Measurements from ENCODE around the gene NRIP2. TPM values are rescaled to one million over a fixed set of nuclear protein-coding genes. Genes with fewer than 3 reads are reported as not detected.
A peak's percentile ranks its signal among the peaks of the same experiment; 100 is the strongest.

Gene NRIP2
- total RNA-seq, 1 experiment from 2014 or later = not detected

DNA sequence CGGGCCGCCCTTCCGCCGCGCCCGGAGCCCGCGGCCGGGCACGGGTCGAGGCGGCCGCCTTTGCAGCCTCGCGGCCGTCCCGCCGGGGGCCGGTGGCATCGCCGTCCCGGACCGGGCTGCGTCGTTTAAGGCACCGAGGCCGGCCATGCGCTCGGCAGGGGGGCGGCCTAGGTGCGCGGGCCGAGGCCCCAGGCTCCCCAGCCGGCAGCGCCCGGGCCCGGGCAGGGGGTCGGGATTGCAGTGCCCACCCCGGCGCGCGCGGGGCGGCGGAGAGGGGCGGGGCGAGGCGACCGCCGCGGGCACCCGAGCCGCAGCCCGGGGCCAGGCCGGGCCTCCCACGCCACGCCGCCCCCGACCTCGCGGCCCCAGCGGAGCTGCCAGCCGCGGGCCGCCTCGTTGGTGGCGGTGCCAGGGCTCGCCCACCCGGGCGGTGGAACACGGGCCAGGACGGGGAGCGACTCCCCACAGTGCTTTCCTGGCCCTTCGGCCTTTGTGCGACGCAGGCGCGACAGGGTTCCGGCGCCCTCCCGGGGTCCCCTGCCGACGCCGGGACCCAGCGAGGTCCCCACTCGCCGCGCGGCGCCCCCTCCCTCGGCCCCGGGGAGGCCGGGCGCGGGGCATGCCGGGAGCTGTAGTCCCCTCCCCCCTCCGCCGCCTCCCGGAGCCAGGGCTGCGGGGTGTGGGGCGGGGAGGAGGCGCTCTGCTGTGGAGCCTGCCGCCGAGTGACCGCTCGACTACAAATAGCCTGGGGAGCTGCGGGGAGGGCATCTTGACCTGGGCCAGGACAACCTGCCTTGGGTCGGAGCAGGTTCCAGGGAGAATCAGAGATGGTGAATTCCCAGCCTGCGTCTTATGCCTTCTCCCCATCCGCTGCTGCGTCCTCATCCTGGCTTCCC, 39.3 kb downstream of the NRIP2 start:
- Histone ChIP-seq H3K4me3 (peak overlapping the region; percentile 60), H3K4me1 (replicated peaks; ENCODE audit: insufficient read depth) (peaks cover 8% of the 10 kb centered on the region), H2AFZ (peak overlapping the region; percentile 80), H3K79me2 (ENCODE audit: low read depth) (peaks cover 29% of the 10 kb centered on the region), H3K9me3 (ENCODE audit: insufficient read depth, low read depth) (no peaks in the 10 kb centered on the region), H3F3A (ENCODE audit: insufficient read depth, low read depth) (peaks cover 41% of the 10 kb centered on the region; the same call in 1 of the 2 replicates), H3K27ac (no peak overlapping the region), H3K9me2 (ENCODE audit: insufficient read depth) (no peaks in the 10 kb centered on the region), H3K27me3 (ENCODE audit: insufficient read depth, low read depth) (no peaks in the 10 kb centered on the region), H4K20me1 (ENCODE audit: insufficient read depth) (peaks cover 41% of the 10 kb centered on the region), H3K36me3 (ENCODE audit: low read depth) (peaks cover 37% of the 10 kb centered on the region), H3K4me2 (peak overlapping the region; percentile 84)
- no peak for TF ChIP-seq EZH2 (IDR thresholded peaks at IDR 0.05; ENCODE audit: low read depth)
- TF ChIP-seq, protein P1, sequence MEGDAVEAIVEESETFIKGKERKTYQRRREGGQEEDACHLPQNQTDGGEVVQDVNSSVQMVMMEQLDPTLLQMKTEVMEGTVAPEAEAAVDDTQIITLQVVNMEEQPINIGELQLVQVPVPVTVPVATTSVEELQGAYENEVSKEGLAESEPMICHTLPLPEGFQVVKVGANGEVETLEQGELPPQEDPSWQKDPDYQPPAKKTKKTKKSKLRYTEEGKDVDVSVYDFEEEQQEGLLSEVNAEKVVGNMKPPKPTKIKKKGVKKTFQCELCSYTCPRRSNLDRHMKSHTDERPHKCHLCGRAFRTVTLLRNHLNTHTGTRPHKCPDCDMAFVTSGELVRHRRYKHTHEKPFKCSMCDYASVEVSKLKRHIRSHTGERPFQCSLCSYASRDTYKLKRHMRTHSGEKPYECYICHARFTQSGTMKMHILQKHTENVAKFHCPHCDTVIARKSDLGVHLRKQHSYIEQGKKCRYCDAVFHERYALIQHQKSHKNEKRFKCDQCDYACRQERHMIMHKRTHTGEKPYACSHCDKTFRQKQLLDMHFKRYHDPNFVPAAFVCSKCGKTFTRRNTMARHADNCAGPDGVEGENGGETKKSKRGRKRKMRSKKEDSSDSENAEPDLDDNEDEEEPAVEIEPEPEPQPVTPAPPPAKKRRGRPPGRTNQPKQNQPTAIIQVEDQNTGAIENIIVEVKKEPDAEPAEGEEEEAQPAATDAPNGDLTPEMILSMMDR (conservative IDR thresholded peaks at IDR 0.05) = no peak
- intact Hi-C loops (cut with micrococcal nuclease; ENCODE audit: unreplicated experiment) = loop anchor here (1.0 kb wide), 1 partner anchor 17 kb away; the partner anchor contains the start of gene ITFG2
- CTCF ChIA-PET = interaction anchor here (0.6 to 1.3 kb wide), 2 partner anchors 18 to 90 kb away, joined by 3 to 21 read pairs; no protein-coding TSS in a partner anchor
- POLR2A ChIA-PET (ENCODE audit: unreplicated experiment) = interaction anchor here (0.6 to 0.8 kb wide), 3 partner anchors 16 to 128 kb away, joined by 3 to 10 read pairs (median 3); no protein-coding TSS in a partner anchor
- DNase-seq = peak in 1 of 2 experiments; percentile 86
- no TSS peak for BruUV-seq (replicated peaks)

GRCh38 chr12:2794736-2795289, 40.0 kb downstream of the NRIP2 start, which contains the start of gene FKBP4:
TSS of gene FKBP4 (plus strand) at chr12:2794970. CDS start at chr12:2795140, 170 bp downstream.
- TF ChIP-seq, protein P1 (conservative IDR thresholded peaks at IDR 0.05) = no peak
- no peak for TF ChIP-seq EZH2 (IDR thresholded peaks at IDR 0.05; ENCODE audit: low read depth)
- H3K9me3 ChIP-seq (ENCODE audit: insufficient read depth, low read depth) = no peaks in the 10 kb centered on the region
- peak within 1 kb of the TSS; percentile 84 for H3K4me2 ChIP-seq
- H3K9me2 ChIP-seq (ENCODE audit: insufficient read depth) = no peaks in the 10 kb centered on the region
- H3K79me2 ChIP-seq (ENCODE audit: low read depth) = peaks cover 29% of the 10 kb centered on the region
- peak within 1 kb of the TSS; percentile 80 for H2AFZ ChIP-seq
- ChIA-PET POLR2A (ENCODE audit: unreplicated experiment) (no interaction called here), CTCF (no interaction called here)
- peaks cover 35% of the 10 kb centered on the region; the same call in 1 of the 2 replicates for H3F3A ChIP-seq (ENCODE audit: insufficient read depth, low read depth)
- peaks cover 38% of the 10 kb centered on the region for H4K20me1 ChIP-seq (ENCODE audit: insufficient read depth)
- H3K27me3 ChIP-seq (ENCODE audit: insufficient read depth, low read depth) = peaks cover 6% of the 10 kb centered on the region; the same call in 1 of the 2 replicates
- peaks cover 8% of the 10 kb centered on the region for H3K4me1 ChIP-seq (replicated peaks; ENCODE audit: insufficient read depth)
- H3K27ac ChIP-seq = no peak within 1 kb of the TSS
- H3K36me3 ChIP-seq (ENCODE audit: low read depth) = peaks cover 30% of the 10 kb centered on the region
- intact Hi-C loops (cut with micrococcal nuclease; ENCODE audit: unreplicated experiment) = loop anchor here (1.0 kb wide), 1 partner anchor 17 kb away; the partner anchor contains the start of gene ITFG2
- DNase-seq = peak; percentile 62 to 91
- H3K4me3 ChIP-seq = peak within 1 kb of the TSS; percentile 60
- BruUV-seq (replicated peaks) = no TSS peak

DNA sequence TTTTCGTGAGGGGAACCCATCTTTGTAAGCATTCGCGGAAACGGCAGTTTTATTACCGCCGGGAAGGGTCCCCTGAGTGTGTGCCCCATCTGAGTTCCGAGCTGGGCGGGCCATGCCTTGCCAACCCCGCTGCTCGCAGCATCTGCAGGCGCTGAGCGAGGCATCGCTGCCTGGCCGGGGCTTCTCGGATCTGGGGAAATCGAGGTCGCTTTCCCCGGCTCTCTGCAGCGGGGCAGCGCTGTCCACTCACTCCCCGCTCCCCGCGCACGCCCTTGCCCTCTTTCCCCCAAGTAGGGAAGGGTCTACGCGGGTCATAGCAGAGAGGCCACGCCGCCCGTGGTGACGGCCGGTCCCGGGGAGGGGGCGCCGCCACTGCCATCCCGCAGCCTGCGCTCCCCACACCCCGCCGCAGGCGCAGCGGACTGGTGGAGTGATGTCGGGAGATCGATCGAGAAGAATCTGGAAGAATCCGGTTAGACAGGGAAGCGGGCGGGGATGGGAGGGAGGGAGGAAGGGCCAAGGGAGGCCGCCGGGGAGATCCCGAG, 40.6 kb downstream of the NRIP2 start:
- intact Hi-C loops (cut with micrococcal nuclease; ENCODE audit: unreplicated experiment) = no loop called here
- Histone ChIP-seq H3K27ac (no peak overlapping the region), H3K4me2 (peak overlapping the region; percentile 84), H3K4me3 (peak overlapping the region; percentile 60; the same call in 1 of the 2 replicates), H3K79me2 (ENCODE audit: low read depth) (peaks cover 29% of the 10 kb centered on the region), H3K4me1 (replicated peaks; ENCODE audit: insufficient read depth) (peaks cover 8% of the 10 kb centered on the region), H4K20me1 (ENCODE audit: insufficient read depth) (peaks cover 32% of the 10 kb centered on the region), H2AFZ (peak overlapping the region; percentile 80), H3K36me3 (ENCODE audit: low read depth) (peaks cover 24% of the 10 kb centered on the region), H3K9me2 (ENCODE audit: insufficient read depth) (no peaks in the 10 kb centered on the region), H3F3A (ENCODE audit: insufficient read depth, low read depth) (peaks cover 30% of the 10 kb centered on the region; the same call in 1 of the 2 replicates), H3K9me3 (ENCODE audit: insufficient read depth, low read depth) (no peaks in the 10 kb centered on the region), H3K27me3 (ENCODE audit: insufficient read depth, low read depth) (peaks cover 10% of the 10 kb centered on the region; the same call in 1 of the 2 replicates)
- DNase-seq = no peak
- ChIA-PET POLR2A (ENCODE audit: unreplicated experiment) (interaction anchor here (0.6 kb wide), 1 partner anchor 1145 kb away, joined by 4 read pairs; no protein-coding TSS in a partner anchor), CTCF (no interaction called here)
- TF ChIP-seq, protein P1 (conservative IDR thresholded peaks at IDR 0.05) = no peak
- TF ChIP-seq EZH2 (IDR thresholded peaks at IDR 0.05; ENCODE audit: low read depth) = no peak
- TSS peak; percentile 39 for BruUV-seq (replicated peaks)
